ENCODE measurements around the gene GFRA4.

The GFRA4 gene

GRCh38 chr20:3663031-3663701 is at the start of gene GFRA4:
GFRA4 (minus strand) TSS chr20:3663399; CDS start chr20:3663399, 0 bp downstream.
- DNase-seq = no peak
- H4K20me1 ChIP-seq (ENCODE audit: insufficient read depth, low read length) = no peaks in the 10 kb centered on the region
- peaks cover 4% of the 10 kb centered on the region for H3F3A ChIP-seq (ENCODE audit: insufficient read depth, low read length)
- H2AFZ ChIP-seq (ENCODE audit: low read length) = no peak within 1 kb of the TSS
- no peaks in the 10 kb centered on the region for H3K9me2 ChIP-seq (replicated peaks; ENCODE audit: insufficient read depth, low read length)
- no peak within 1 kb of the TSS for H3K4me3 ChIP-seq (ENCODE audit: low read length)
- TF ChIP-seq EZH2phosphoT487 (IDR thresholded peaks at IDR 0.05; ENCODE audit: low read length) (no peak), EZH2 (optimal IDR thresholded peaks at IDR 0.05; ENCODE audit: low read depth, low read length) (no peak), CTCF (IDR thresholded peaks at IDR 0.05; ENCODE audit: low read length) (no peak)
- no peak within 1 kb of the TSS for H3K27ac ChIP-seq (ENCODE audit: low read length)
- H3K27me3 ChIP-seq (replicated peaks; ENCODE audit: insufficient read depth, low read length) = peaks cover 21% of the 10 kb centered on the region
- H3K9me3 ChIP-seq (replicated peaks; ENCODE audit: insufficient read depth, low read length) = no peaks in the 10 kb centered on the region
- H3K79me2 ChIP-seq (ENCODE audit: low read length) = no peaks in the 10 kb centered on the region
- H3K9ac ChIP-seq (ENCODE audit: low read length) = no peak within 1 kb of the TSS
- H3K36me3 ChIP-seq (replicated peaks; ENCODE audit: insufficient read depth, low read length) = no peaks in the 10 kb centered on the region
- no peak within 1 kb of the TSS for H3K4me2 ChIP-seq (ENCODE audit: low read depth, low read length)
- H3K4me1 ChIP-seq (ENCODE audit: low read length) = peaks cover 25% of the 10 kb centered on the region

- Histone ChIP-seq H3F3A (ENCODE audit: insufficient read depth, low read length) (peaks cover 3% of the 10 kb centered on the region; the same call in 1 of the 2 replicates), H3K79me2 (ENCODE audit: low read length) (no peaks in the 10 kb centered on the region), H3K27ac (ENCODE audit: low read length) (no peak within 1 kb of the TSS), H3K4me1 (ENCODE audit: low read length) (peaks cover 12% of the 10 kb centered on the region), H3K4me2 (ENCODE audit: low read depth, low read length) (no peak within 1 kb of the TSS), H3K9ac (ENCODE audit: low read length) (no peak within 1 kb of the TSS), H2AFZ (ENCODE audit: low read length) (no peak within 1 kb of the TSS), H3K4me3 (ENCODE audit: low read length) (no peak within 1 kb of the TSS), H3K27me3 (replicated peaks; ENCODE audit: insufficient read depth, low read length) (no peaks in the 10 kb centered on the region), H3K9me2 (replicated peaks; ENCODE audit: insufficient read depth, low read length) (no peaks in the 10 kb centered on the region), H3K9me3 (replicated peaks; ENCODE audit: insufficient read depth, low read length) (no peaks in the 10 kb centered on the region), H3K36me3 (replicated peaks; ENCODE audit: insufficient read depth, low read length) (no peaks in the 10 kb centered on the region), H4K20me1 (ENCODE audit: insufficient read depth, low read length) (no peaks in the 10 kb centered on the region)
- DNase-seq = no peak
- TF ChIP-seq EZH2 (optimal IDR thresholded peaks at IDR 0.05; ENCODE audit: low read depth, low read length) (no peak), EZH2phosphoT487 (IDR thresholded peaks at IDR 0.05; ENCODE audit: low read length) (no peak), CTCF (IDR thresholded peaks at IDR 0.05; ENCODE audit: low read length) (no peak)
Observed at GRCh38 chr20:3712279-3712873, 49.2 kb upstream of the GFRA4 start, which contains the start of gene SIGLEC1. SIGLEC1 (minus strand) TSS chr20:3712600; CDS start chr20:3707128, 5,472 bp downstream.

- DNase-seq = no peak
- Histone ChIP-seq H3K27me3 (replicated peaks; ENCODE audit: insufficient read depth, low read length) (no peaks in the 10 kb centered on the region), H3K9me3 (replicated peaks; ENCODE audit: insufficient read depth, low read length) (no peaks in the 10 kb centered on the region), H3K9ac (ENCODE audit: low read length) (no peak overlapping the region), H2AFZ (ENCODE audit: low read length) (no peak overlapping the region), H3F3A (ENCODE audit: insufficient read depth, low read length) (peaks cover 3% of the 10 kb centered on the region; the same call in 1 of the 2 replicates), H3K9me2 (replicated peaks; ENCODE audit: insufficient read depth, low read length) (no peaks in the 10 kb centered on the region), H3K79me2 (ENCODE audit: low read length) (no peaks in the 10 kb centered on the region), H3K4me1 (ENCODE audit: low read length) (peaks cover 12% of the 10 kb centered on the region), H3K27ac (ENCODE audit: low read length) (no peak overlapping the region), H3K4me3 (ENCODE audit: low read length) (no peak overlapping the region), H3K4me2 (ENCODE audit: low read depth, low read length) (no peak overlapping the region), H4K20me1 (ENCODE audit: insufficient read depth, low read length) (no peaks in the 10 kb centered on the region), H3K36me3 (replicated peaks; ENCODE audit: insufficient read depth, low read length) (no peaks in the 10 kb centered on the region)
- TF ChIP-seq EZH2 (optimal IDR thresholded peaks at IDR 0.05; ENCODE audit: low read depth, low read length) = no peak
Observed at GRCh38 chr20:3711484-3711941, 48.3 kb upstream of the GFRA4 start.

Measured in MM.1S (cell line).